ENCODE measurements around the gene EIF3I. TPM values are rescaled to one million over a fixed set of nuclear protein-coding genes. Genes with fewer than 3 reads are reported as not detected.

EIF3I gene
- total and polyA plus RNA-seq, 2 donors (not counting 1 experiment from before 2014, with no cell fraction given), result 277 to 492 TPM

DNA sequence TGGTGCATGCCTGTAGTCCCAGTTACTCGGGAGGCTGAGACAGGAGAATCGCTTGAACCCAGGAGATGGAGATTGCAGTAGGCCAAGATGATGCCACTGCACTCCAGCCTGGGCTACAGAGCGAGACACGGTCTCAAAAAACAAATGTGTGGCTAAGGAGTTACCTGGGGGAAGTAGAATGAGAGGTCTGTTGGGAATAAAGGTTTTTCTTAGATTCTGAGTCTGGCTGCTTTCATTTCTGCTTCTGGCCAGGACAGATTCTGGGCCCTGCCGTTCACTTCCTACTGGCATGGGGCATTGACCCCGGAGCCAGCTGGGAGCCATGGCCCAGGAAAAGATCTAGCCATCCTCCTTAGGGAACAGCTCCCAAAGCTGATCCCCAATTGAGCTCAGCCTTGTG, 13.7 kb upstream of the EIF3I start:
- Histone ChIP-seq H2AFZ (ENCODE audit: low read length) (no peak overlapping the region), H3K27ac (ENCODE audit: insufficient read depth, low read length) (no peak overlapping the region), H4K20me1 (ENCODE audit: control insufficient read depth, extremely low read depth, insufficient read depth, low read length) (no peaks in the 10 kb centered on the region), H3K4me1 (ENCODE audit: control insufficient read depth, extremely low read depth, insufficient read depth, low read length) (peaks cover 3% of the 10 kb centered on the region), H3K9me3 (ENCODE audit: control insufficient read depth, insufficient read depth, low read depth, low read length) (no peaks in the 10 kb centered on the region), H3K4me3 (replicated peaks in 1 of 4; ENCODE audit: control extremely low read depth in 1 of 4, insufficient read depth in 1 of 4, low read depth in 3 of 4, low read length in 4 of 4) (no peak overlapping the region), H3K27me3 (ENCODE audit: control insufficient read depth, insufficient read depth, low read length) (no peaks in the 10 kb centered on the region), H3K79me2 (ENCODE audit: control insufficient read depth, insufficient read depth, low read length) (no peaks in the 10 kb centered on the region), H3K9ac (ENCODE audit: insufficient read depth, low read length) (no peak overlapping the region), H3K4me2 (ENCODE audit: extremely low read depth, insufficient read depth, low read length) (no peak overlapping the region), H3K36me3 (ENCODE audit: control insufficient read depth, insufficient read depth, low read length) (no peaks in the 10 kb centered on the region)
- TF ChIP-seq, protein P1, sequence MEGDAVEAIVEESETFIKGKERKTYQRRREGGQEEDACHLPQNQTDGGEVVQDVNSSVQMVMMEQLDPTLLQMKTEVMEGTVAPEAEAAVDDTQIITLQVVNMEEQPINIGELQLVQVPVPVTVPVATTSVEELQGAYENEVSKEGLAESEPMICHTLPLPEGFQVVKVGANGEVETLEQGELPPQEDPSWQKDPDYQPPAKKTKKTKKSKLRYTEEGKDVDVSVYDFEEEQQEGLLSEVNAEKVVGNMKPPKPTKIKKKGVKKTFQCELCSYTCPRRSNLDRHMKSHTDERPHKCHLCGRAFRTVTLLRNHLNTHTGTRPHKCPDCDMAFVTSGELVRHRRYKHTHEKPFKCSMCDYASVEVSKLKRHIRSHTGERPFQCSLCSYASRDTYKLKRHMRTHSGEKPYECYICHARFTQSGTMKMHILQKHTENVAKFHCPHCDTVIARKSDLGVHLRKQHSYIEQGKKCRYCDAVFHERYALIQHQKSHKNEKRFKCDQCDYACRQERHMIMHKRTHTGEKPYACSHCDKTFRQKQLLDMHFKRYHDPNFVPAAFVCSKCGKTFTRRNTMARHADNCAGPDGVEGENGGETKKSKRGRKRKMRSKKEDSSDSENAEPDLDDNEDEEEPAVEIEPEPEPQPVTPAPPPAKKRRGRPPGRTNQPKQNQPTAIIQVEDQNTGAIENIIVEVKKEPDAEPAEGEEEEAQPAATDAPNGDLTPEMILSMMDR (conservative IDR thresholded peaks at IDR 0.05 in 1 of 2, IDR thresholded peaks at IDR 0.05 in 1 of 2; ENCODE audit: low read depth in 1 of 2, low read length in 2 of 2), result no peak
- no peak for TF ChIP-seq EZH2 (IDR thresholded peaks at IDR 0.05; ENCODE audit: low read length, missing control alignments)
- no peak for DNase-seq (ENCODE audit: low read depth in 2 of 2)

DNA sequence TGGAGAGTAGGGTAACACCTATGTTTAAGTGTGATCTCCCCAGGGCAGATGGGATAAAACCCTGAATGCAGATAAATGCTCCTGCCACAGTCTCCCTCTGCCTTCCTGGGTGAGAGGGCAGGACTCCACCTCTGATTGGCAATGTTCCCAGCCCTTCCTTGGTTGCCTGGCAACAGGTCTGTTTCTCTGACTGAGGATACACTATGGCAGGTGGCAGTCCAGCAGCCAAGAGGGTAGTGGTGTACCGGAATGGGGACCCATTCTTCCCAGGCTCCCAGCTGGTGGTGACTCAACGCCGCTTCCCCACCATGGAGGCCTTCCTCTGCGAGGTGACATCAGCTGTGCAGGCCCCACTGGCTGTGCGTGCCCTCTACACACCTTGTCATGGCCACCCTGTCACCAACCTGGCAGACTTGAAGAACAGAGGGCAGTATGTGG, 13.3 kb upstream of the EIF3I start, which contains the start of gene DCDC2B:
Gene DCDC2B, plus strand, starts transcription at position 199 of the 438 bp plus-strand sequence. Its CDS starts 5 bp downstream, at position 204.
- no peak within 1 kb of the TSS for H2AFZ ChIP-seq (ENCODE audit: low read length)
- H3K27me3 ChIP-seq (ENCODE audit: control insufficient read depth, insufficient read depth, low read length), result no peaks in the 10 kb centered on the region
- no peaks in the 10 kb centered on the region for H4K20me1 ChIP-seq (ENCODE audit: control insufficient read depth, extremely low read depth, insufficient read depth, low read length)
- H3K4me2 ChIP-seq (ENCODE audit: extremely low read depth, insufficient read depth, low read length), result no peak within 1 kb of the TSS
- DNase-seq (ENCODE audit: low read depth in 2 of 2), result peak; percentile 31 to 55
- no peak for TF ChIP-seq EZH2 (IDR thresholded peaks at IDR 0.05; ENCODE audit: low read length, missing control alignments)
- TF ChIP-seq, protein P1 (conservative IDR thresholded peaks at IDR 0.05 in 1 of 2, IDR thresholded peaks at IDR 0.05 in 1 of 2; ENCODE audit: low read depth in 1 of 2, low read length in 2 of 2), result no peak
- peaks cover 3% of the 10 kb centered on the region for H3K4me1 ChIP-seq (ENCODE audit: control insufficient read depth, extremely low read depth, insufficient read depth, low read length)
- H3K27ac ChIP-seq (ENCODE audit: insufficient read depth, low read length), result no peak within 1 kb of the TSS
- no peaks in the 10 kb centered on the region for H3K79me2 ChIP-seq (ENCODE audit: control insufficient read depth, insufficient read depth, low read length)
- no peak within 1 kb of the TSS for H3K9ac ChIP-seq (ENCODE audit: insufficient read depth, low read length)
- H3K4me3 ChIP-seq (replicated peaks in 1 of 4; ENCODE audit: control extremely low read depth in 1 of 4, insufficient read depth in 1 of 4, low read depth in 3 of 4, low read length in 4 of 4), result no peak within 1 kb of the TSS
- no peaks in the 10 kb centered on the region for H3K36me3 ChIP-seq (ENCODE audit: control insufficient read depth, insufficient read depth, low read length)
- H3K9me3 ChIP-seq (ENCODE audit: control insufficient read depth, insufficient read depth, low read depth, low read length), result no peaks in the 10 kb centered on the region

DNA sequence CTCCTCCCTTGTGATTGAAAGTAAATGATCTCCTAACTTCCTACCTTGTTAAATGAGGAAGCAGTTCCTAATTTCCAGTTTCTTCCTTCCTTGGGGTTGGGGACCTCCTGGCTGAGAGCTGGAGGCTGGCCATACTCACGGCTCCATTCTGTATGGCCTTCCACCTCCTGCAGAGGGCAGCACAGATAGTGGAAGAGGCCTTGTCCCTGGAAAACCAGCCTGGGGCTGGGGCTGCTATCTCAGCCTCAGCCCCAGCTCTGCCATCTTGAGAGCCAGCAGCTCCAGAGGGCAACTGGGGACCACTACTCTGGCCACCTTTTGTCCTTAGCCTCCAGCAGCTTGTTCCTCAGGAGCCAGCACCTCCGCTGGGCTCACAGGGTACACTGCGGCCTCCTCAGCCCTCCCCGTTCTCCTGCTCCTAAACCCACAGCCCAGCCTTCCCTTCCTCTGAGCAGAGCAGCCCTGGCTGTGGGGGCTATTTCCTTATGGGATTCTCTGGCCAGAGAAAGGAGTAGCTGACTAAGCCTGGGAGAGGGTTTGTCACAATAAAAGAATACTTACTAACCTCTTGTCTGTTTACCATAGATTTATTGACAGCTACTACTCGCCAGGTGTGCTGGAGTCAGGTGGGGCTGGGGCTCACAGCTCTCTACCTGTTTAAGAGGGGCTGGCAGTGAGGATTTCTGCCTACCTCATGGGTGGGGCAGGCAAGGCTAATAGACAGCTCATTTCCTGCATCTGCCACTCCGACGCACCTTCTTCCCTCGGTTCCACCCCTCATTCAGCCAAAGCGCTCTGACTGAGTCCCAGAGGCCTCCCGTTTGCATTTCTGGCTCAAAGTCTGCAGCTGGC, 6.4 kb upstream of the EIF3I start:
- peak; percentile 47 to 65 for DNase-seq (ENCODE audit: low read depth in 2 of 2)
- H3K4me1 ChIP-seq (ENCODE audit: control insufficient read depth, extremely low read depth, insufficient read depth, low read length), result peaks cover 7% of the 10 kb centered on the region
- H2AFZ ChIP-seq (ENCODE audit: low read length), result no peak overlapping the region

More for the DNA sequence above, 6.4 kb upstream of the EIF3I start:
- TF ChIP-seq, protein P1 (conservative IDR thresholded peaks at IDR 0.05 in 1 of 2, IDR thresholded peaks at IDR 0.05 in 1 of 2; ENCODE audit: low read depth in 1 of 2, low read length in 2 of 2), result peak; percentile 75 to 84
- no peak for TF ChIP-seq EZH2 (IDR thresholded peaks at IDR 0.05; ENCODE audit: low read length, missing control alignments)
- Histone ChIP-seq H3K4me2 (ENCODE audit: extremely low read depth, insufficient read depth, low read length) (no peak overlapping the region), H3K4me3 (replicated peaks in 1 of 4; ENCODE audit: control extremely low read depth in 1 of 4, insufficient read depth in 1 of 4, low read depth in 3 of 4, low read length in 4 of 4) (no peak overlapping the region), H3K27me3 (ENCODE audit: control insufficient read depth, insufficient read depth, low read length) (no peaks in the 10 kb centered on the region), H3K27ac (ENCODE audit: insufficient read depth, low read length) (no peak overlapping the region), H3K79me2 (ENCODE audit: control insufficient read depth, insufficient read depth, low read length) (peaks cover 3% of the 10 kb centered on the region), H4K20me1 (ENCODE audit: control insufficient read depth, extremely low read depth, insufficient read depth, low read length) (no peaks in the 10 kb centered on the region), H3K9me3 (ENCODE audit: control insufficient read depth, insufficient read depth, low read depth, low read length) (no peaks in the 10 kb centered on the region), H3K36me3 (ENCODE audit: control insufficient read depth, insufficient read depth, low read length) (peaks cover 16% of the 10 kb centered on the region), H3K9ac (ENCODE audit: insufficient read depth, low read length) (no peak overlapping the region)
